Panc1 (cell line): Measurements from ENCODE around the gene MPV17. TPM values are rescaled to one million over a fixed set of nuclear protein-coding genes. Genes with fewer than 3 reads are reported as not detected.

ENCODE experiments used
- ATAC-seq: fragments of 200-7000 bp; cut with Tn5 transposase; 2 replicates; pipeline ENCODE4 v1.9.1; 2020; ENCODE audit warnings: mild to moderate bottlenecking, moderate library complexity
- BruUV-seq: library from RNA; stranded (reverse); fragments of 400-500 nt; replicated peaks from 2 replicates; lab custom pipeline; 2021; lab: Mats Ljungman, UMichigan
- CTCF ChIA-PET: fragments of 300-600 bp; sonication (Branson Sonifier 250); formaldehyde crosslinking; loops from one replicate; lab custom pipeline; 2022; ENCODE audit warnings: antibody characterized with exemption; lab: Charles Lee
- POLR2A ChIA-PET: fragments of 300-600 bp; sonication (Branson Sonifier 250); formaldehyde crosslinking; loops from one replicate; lab custom pipeline; 2022; ENCODE audit warnings: antibody characterized with exemption; lab: Charles Lee
- DNase-seq: peaks from one replicate; pipeline ENCODE4 v3.0.0-alpha.2; 2010; ENCODE audit warnings: low read depth, low spot score
- H3K27ac ChIP-seq: 2 replicates; pipeline ENCODE4 v1.5.1; 2011; ENCODE audit warnings: mild to moderate bottlenecking, low read length, inconsistent platforms
- H3K27me3 ChIP-seq: fragments of 200-500 bp; sonication (Bioruptor generic); 2 replicates; pipeline ENCODE4 v1.6.0; 2014; ENCODE audit warnings: low read length, inconsistent platforms; ENCODE audit not compliant: control insufficient read depth, insufficient read depth
- H3K36me3 ChIP-seq: fragments of 200-500 bp; sonication (Bioruptor generic); 2 replicates; pipeline ENCODE4 v1.5.1; 2014; ENCODE audit warnings: inconsistent platforms, mild to moderate bottlenecking, low read length, moderate library complexity; ENCODE audit not compliant: control insufficient read depth, insufficient read depth
- H3K4me1 ChIP-seq: 2 replicates; pipeline ENCODE4 v1.5.1; 2011; ENCODE audit warnings: inconsistent platforms, mild to moderate bottlenecking, low read length, moderate library complexity; ENCODE audit not compliant: control insufficient read depth, insufficient read depth
- H3K4me3 ChIP-seq, 2 experiments: 2 replicates each; pipeline ENCODE4 v1.5.1; 2011 to 2012; ENCODE audit warnings: low read depth in 2 of 2, low read length in 2 of 2, mild to moderate bottlenecking in 2 of 2, inconsistent platforms in 1 of 2, moderate library complexity in 1 of 2
- H3K9me3 ChIP-seq: fragments of 200-500 bp; sonication (Bioruptor generic); 2 replicates; pipeline ENCODE4 v1.5.1; 2014; ENCODE audit warnings: low read depth, mild to moderate bottlenecking, inconsistent platforms, low read length, moderate library complexity; ENCODE audit not compliant: control insufficient read depth, insufficient read depth
- POLR2AphosphoS5 ChIP-seq: IDR thresholded peaks from 2 replicates; pipeline ENCODE4 v1.6.1; 2012; ENCODE audit warnings: mild to moderate bottlenecking, low read depth, low read length, moderate library complexity
- SIN3A ChIP-seq: IDR thresholded peaks from 2 replicates; pipeline ENCODE4 v1.6.1; 2012; ENCODE audit warnings: low read depth, mild to moderate bottlenecking, low read length, moderate library complexity, borderline replicate concordance; ENCODE audit not compliant: insufficient read depth
- TCF7L2 ChIP-seq: IDR thresholded peaks from 2 replicates; pipeline ENCODE4 v1.6.1; 2011; ENCODE audit warnings: mild to moderate bottlenecking, low read depth, low read length, inconsistent platforms
- in situ Hi-C: cut with HindIII; loops from 2 replicates; pipeline ENCODE4 v1.10.0; 2016; ENCODE audit warnings: low sequenced_read_pairs, low pct_unique_long_range_greater_than_20kb
- intact Hi-C: fragments of 100-400 bp; cut with micrococcal nuclease; formaldehyde crosslinking; loops from one replicate; pipeline ENCODE4 v1.10.0; 2022; ENCODE audit not compliant: unreplicated experiment
- total RNA-seq: library from RNA; stranded (reverse); gene quantifications from one replicate; pipeline ENCODE4 v1.2.1, GENCODE V29; 2021; ENCODE audit not compliant: unreplicated experiment
- TF ChIP-seq, protein P1 (sequence below), 2 experiments: IDR thresholded peaks; 2 replicates each; pipeline ENCODE4 v1.6.1; 2011 to 2012; ENCODE audit warnings: low read depth in 2 of 2, control low read depth in 1 of 2, low read length in 1 of 2, mild to moderate bottlenecking in 1 of 2, moderate library complexity in 1 of 2; ENCODE audit not compliant: insufficient read depth in 1 of 2
- TF ChIP-seq, protein P2 (sequence below): fragments of 450-650 bp; IDR thresholded peaks from 2 replicates; pipeline ENCODE4 v1.5.1; 2017; ENCODE audit warnings: mild to moderate bottlenecking

Gene MPV17
- total RNA-seq, 1 experiment from 2014 or later, result 89.5 TPM

DNA sequence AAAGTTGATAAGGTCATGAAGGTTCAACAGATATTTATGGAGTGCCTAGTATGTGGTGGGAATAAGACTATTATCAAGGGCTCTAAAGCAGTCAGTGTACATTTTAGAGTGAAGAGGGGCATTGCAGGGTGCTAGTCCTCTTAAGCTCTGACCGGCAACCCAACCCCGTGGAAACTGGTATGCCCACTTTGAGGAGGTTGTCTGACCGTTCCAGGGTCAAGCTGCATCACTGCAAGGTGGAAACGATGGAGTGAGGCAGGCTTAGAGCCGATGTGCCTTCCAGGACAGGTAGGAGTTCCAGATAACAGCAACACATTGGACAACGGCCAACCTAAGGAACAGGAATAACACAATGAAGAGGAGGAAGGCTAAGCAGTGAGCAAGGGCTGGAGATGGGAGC, 13.2 kb downstream of the MPV17 start:
- Histone ChIP-seq H3K9me3 (no peaks in the 10 kb centered on the region), H3K27ac (no peak overlapping the region), H3K4me3 (no peak overlapping the region), H3K27me3 (no peaks in the 10 kb centered on the region), H3K36me3 (no peaks in the 10 kb centered on the region), H3K4me1 (no peaks in the 10 kb centered on the region)
- intact Hi-C loops, result no loop called here
- TF ChIP-seq TCF7L2 (no peak), POLR2AphosphoS5 (no peak)
- TF ChIP-seq, protein P1, sequence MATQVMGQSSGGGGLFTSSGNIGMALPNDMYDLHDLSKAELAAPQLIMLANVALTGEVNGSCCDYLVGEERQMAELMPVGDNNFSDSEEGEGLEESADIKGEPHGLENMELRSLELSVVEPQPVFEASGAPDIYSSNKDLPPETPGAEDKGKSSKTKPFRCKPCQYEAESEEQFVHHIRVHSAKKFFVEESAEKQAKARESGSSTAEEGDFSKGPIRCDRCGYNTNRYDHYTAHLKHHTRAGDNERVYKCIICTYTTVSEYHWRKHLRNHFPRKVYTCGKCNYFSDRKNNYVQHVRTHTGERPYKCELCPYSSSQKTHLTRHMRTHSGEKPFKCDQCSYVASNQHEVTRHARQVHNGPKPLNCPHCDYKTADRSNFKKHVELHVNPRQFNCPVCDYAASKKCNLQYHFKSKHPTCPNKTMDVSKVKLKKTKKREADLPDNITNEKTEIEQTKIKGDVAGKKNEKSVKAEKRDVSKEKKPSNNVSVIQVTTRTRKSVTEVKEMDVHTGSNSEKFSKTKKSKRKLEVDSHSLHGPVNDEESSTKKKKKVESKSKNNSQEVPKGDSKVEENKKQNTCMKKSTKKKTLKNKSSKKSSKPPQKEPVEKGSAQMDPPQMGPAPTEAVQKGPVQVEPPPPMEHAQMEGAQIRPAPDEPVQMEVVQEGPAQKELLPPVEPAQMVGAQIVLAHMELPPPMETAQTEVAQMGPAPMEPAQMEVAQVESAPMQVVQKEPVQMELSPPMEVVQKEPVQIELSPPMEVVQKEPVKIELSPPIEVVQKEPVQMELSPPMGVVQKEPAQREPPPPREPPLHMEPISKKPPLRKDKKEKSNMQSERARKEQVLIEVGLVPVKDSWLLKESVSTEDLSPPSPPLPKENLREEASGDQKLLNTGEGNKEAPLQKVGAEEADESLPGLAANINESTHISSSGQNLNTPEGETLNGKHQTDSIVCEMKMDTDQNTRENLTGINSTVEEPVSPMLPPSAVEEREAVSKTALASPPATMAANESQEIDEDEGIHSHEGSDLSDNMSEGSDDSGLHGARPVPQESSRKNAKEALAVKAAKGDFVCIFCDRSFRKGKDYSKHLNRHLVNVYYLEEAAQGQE (IDR thresholded peaks at IDR 0.05; ENCODE audit: insufficient read depth in 1 of 2, low read depth in 2 of 2, low read length in 1 of 2), result no peak
- TF ChIP-seq, protein P2, sequence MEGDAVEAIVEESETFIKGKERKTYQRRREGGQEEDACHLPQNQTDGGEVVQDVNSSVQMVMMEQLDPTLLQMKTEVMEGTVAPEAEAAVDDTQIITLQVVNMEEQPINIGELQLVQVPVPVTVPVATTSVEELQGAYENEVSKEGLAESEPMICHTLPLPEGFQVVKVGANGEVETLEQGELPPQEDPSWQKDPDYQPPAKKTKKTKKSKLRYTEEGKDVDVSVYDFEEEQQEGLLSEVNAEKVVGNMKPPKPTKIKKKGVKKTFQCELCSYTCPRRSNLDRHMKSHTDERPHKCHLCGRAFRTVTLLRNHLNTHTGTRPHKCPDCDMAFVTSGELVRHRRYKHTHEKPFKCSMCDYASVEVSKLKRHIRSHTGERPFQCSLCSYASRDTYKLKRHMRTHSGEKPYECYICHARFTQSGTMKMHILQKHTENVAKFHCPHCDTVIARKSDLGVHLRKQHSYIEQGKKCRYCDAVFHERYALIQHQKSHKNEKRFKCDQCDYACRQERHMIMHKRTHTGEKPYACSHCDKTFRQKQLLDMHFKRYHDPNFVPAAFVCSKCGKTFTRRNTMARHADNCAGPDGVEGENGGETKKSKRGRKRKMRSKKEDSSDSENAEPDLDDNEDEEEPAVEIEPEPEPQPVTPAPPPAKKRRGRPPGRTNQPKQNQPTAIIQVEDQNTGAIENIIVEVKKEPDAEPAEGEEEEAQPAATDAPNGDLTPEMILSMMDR, result no peak
- ChIA-PET CTCF (no interaction called here), POLR2A (no interaction called here)
- in situ Hi-C loops, result no loop called here
- TSS peak; percentile 64 for BruUV-seq
- DNase-seq (no peak), ATAC-seq (no peak; the same call in 1 of the 2 replicates)

DNA sequence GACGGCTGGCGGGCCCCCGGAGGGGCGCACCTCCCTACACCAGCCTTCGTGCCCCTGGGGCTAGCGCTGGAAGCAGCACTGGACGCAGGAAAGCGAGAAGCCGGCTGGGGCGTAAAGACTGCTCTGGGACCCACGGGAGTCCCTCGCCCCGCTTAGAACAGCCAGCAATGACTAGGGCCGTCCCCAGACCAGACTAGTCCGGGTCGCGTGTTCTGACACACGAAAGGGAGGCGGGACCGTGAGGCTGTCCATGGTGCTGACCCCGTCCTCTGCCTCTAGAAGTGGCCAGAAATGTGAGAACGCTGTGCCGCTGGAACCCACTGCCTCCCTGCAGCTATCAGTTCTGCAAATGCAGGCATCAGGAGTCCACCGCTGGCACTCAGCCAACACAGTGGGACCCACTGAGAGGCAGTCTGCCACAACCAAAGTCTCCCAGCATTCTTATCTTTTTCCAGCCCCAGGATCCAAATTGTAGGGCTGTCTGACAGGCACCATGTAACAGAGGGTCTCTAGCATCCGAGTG, 14.5 kb downstream of the MPV17 start, which contains the start of gene UCN:
Gene UCN, minus strand, starts transcription at position 87 of the 523 bp plus-strand sequence. CDS start 550 bp downstream, outside the sequence.
- Histone ChIP-seq H3K4me3 (no peak within 1 kb of the TSS), H3K36me3 (no peaks in the 10 kb centered on the region), H3K9me3 (no peaks in the 10 kb centered on the region), H3K4me1 (no peaks in the 10 kb centered on the region), H3K27ac (no peak within 1 kb of the TSS), H3K27me3 (no peaks in the 10 kb centered on the region)
- ATAC-seq (no peak), DNase-seq (no peak)
- POLR2A ChIA-PET, result no interaction called here
- CTCF ChIA-PET, result no interaction called here
- intact Hi-C loops (no loop called here), in situ Hi-C loops (no loop called here)
- BruUV-seq, result no TSS peak
- TF ChIP-seq, protein P2, result no peak
- TF ChIP-seq SIN3A (no peak), POLR2AphosphoS5 (no peak), TCF7L2 (no peak)
- TF ChIP-seq, protein P1 (IDR thresholded peaks at IDR 0.05; ENCODE audit: insufficient read depth in 1 of 2, low read depth in 2 of 2, low read length in 1 of 2), result peak; percentile 85 to 93
